Measurements from ENCODE around the gene C1orf159.

C1orf159 gene

DNA sequence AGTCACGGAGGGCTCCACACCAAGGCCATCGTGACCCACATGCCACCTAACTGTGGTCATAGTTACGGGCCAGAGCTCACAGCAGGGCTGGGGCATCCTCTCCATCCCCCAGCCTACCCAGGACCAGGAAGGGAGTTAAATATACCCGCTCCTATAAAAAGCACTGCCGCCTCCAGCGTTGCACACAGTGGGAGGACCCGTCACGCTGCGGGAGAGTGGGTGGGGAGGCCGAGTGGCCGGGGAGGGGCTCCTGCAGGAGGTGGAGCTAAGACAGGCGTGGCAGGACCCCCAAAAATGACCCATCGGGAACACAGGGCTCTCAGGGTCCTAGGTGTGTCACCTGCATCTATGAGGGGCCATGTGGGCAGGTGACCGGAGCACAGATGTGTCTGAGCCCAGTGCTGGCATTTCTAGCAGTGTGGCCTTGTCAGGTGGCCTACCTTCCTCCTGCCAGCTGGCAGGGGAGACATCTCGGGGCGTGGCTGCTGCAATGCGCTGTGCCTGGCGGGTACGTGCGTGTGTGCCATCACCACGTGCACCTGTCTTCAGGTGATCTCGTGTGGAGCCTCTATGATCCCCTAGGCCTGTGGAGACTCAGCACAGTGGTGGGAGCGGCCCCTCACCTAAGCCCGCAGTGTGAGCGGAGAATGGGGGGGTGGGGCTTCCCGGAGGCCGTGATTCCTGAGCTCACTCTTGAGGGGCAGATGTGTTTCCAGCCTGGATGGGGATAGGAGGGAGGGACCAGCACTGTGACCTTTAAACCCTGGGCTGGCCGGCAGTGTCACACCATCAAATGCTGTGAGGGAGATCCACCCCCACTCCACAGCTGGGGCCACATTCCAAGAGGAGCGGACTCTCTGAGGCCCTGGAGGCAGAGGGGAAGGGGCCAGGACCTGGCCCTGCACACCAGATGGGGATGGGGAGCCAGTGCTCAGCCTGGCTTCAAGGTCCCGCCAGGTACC, 78.2 kb downstream of the C1orf159 start:
- no peak for DNase-seq (ENCODE audit: low read depth)

GRCh38 chr1:1035291-1035943, 80.5 kb downstream of the C1orf159 start:
- DNase-seq (ENCODE audit: low read depth), result no peak

DNA sequence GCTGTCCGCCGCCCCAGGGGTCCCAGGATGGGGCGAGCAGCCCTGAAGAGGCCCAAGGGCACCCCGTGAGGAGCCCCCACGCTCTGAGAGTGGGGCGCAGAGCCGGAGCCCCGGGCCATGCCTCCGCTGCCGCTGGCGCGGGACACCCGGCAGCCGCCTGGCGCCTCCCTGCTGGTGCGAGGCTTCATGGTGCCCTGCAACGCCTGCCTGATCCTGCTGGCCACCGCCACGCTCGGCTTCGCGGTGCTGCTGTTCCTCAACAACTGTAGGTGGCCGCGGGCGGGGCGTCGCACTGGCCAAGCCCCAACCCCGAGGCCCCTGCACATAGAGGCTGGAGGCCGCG, 81.5 kb downstream of the C1orf159 start:
- no peak for DNase-seq (ENCODE audit: low read depth)

- no peak for DNase-seq (ENCODE audit: low read depth)
These were observed 82.0 kb downstream of the C1orf159 start for GRCh38 chr1:1033731-1034438.

- DNase-seq (ENCODE audit: low read depth), result peak; percentile 71
These were observed 82.8 kb downstream of the C1orf159 start for GRCh38 chr1:1033009-1033587.

DNA sequence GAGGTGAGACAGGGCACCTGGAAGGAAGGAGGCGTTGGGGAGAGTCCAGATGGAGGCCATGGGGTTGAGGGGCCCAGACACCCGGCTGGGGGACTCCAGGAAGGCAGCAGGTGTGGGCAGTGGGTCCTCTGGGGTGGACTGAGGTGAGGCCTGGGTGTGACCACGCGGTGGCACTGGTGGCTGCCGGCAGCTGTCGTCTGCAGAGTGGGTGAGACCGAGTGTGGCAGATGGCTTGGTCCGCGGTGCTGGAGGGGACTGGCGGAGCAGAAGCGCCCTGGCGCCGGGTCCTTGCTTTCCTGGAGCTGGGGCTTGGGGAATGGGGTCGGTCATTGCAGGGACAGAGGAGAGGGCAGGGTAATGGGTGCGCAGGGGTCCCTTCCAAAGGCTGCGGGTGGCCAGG, 83.5 kb downstream of the C1orf159 start:
- DNase-seq (ENCODE audit: low read depth), result no peak

Measured in stimulated activated CD8-positive, alpha-beta memory T cell treated with anti-CD3 and anti-CD28 coated beads, Interleukin-12 subunit alpha, Interleukin-12 subunit beta, amount 100 ng/mL, for 1 hour (primary cell).